ENCODE data around the gene BACH2.
"Not testable (repeated sequence)": the region's sequence is repeated elsewhere in the genome, so short reads cannot be mapped to it uniquely, and the experiment has no call there.

The BACH2 gene

GRCh38 chr6:90123831-90124230, 172.8 kb downstream of the BACH2 start:
- no peak for TF ChIP-seq CTCF (IDR thresholded peaks at IDR 0.05; ENCODE audit: extremely low read depth, insufficient read depth, missing control alignments)
- in situ Hi-C loops (cut with MboI; ENCODE audit: low pct_unique_long_range_greater_than_20kb, low sequenced_read_pairs, unreplicated experiment) = no loop called here
- DNase-seq (ENCODE audit: low spot score) = no peak

DNA sequence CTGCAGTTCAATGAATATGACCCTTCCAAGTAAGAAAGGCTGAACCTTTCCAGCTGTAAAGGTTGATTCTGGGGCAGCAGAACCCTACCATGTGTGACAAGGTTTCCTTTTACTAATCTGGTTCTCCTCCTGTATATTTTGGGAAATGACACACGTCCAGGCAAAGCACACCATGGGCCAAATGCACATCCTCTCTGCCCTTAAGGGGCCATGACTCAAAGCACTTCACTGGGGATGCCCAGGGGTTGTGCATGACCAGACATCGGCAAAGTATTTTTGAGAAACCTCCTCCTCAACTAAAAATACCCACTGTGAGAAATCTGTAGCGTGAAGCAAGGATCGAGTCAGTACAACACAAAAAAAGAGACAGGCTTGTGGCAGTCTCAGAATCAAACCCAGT, 174.7 kb downstream of the BACH2 start:
- in situ Hi-C loops (cut with MboI; ENCODE audit: low pct_unique_long_range_greater_than_20kb, low sequenced_read_pairs, unreplicated experiment) = no loop called here
- no peak for DNase-seq (ENCODE audit: low spot score)
- TF ChIP-seq CTCF (IDR thresholded peaks at IDR 0.05; ENCODE audit: extremely low read depth, insufficient read depth, missing control alignments) = no peak

- no peak for TF ChIP-seq CTCF (IDR thresholded peaks at IDR 0.05; ENCODE audit: extremely low read depth, insufficient read depth, missing control alignments)
- in situ Hi-C loops (cut with MboI; ENCODE audit: low pct_unique_long_range_greater_than_20kb, low sequenced_read_pairs, unreplicated experiment) = no loop called here
- DNase-seq (ENCODE audit: low spot score) = no peak
Observed at GRCh38 chr6:90120327-90120726, 176.3 kb downstream of the BACH2 start.

DNA sequence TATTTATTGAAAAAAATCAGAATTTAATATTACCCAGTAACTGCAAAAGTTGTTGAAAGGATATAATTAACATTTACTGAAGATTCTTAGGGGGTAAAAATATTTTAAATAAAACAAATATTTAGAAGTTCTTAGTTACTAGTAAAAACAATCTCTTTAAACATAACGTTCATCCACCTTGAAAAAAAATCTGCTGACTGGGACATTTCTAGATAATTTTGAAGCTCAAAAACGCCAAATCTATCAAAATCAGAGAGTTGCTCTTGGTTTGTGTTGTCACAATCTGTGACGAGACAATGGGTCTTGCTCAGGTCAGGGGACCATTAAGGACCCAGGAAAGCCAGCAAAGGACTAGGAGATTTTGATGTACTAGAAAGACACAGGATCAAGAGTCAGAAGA, 177.0 kb downstream of the BACH2 start:
- TF ChIP-seq CTCF (IDR thresholded peaks at IDR 0.05; ENCODE audit: extremely low read depth, insufficient read depth, missing control alignments) = no peak
- in situ Hi-C loops (cut with MboI; ENCODE audit: low pct_unique_long_range_greater_than_20kb, low sequenced_read_pairs, unreplicated experiment) = no loop called here
- DNase-seq (ENCODE audit: low spot score) = no peak

GRCh38 chr6:90118581-90118980, 178.1 kb downstream of the BACH2 start:
- in situ Hi-C loops (cut with MboI; ENCODE audit: low pct_unique_long_range_greater_than_20kb, low sequenced_read_pairs, unreplicated experiment) = no loop called here
- TF ChIP-seq CTCF (IDR thresholded peaks at IDR 0.05; ENCODE audit: extremely low read depth, insufficient read depth, missing control alignments) = no peak
- no peak for DNase-seq (ENCODE audit: low spot score)

DNA sequence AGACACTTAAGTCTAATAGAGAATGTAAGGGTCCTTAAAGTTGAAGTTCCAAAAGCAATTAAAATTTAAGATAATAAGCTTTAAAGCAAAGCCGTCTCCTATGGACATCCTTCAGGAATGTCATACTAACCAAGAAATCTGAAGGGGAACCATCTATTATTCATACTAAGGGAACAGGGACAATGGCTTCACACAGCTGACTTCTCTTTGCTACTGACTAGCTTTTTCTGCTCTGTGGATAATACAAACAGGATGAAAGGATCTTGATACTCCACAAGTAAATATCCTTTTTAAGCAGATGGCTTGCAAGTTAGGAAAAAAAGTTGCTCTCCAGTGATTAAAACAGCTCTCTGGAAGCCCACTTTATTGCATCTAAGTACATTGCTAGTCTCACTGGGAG, 178.6 kb downstream of the BACH2 start:
- no peak for DNase-seq (ENCODE audit: low spot score)
- in situ Hi-C loops (cut with MboI; ENCODE audit: low pct_unique_long_range_greater_than_20kb, low sequenced_read_pairs, unreplicated experiment) = no loop called here
- TF ChIP-seq CTCF (IDR thresholded peaks at IDR 0.05; ENCODE audit: extremely low read depth, insufficient read depth, missing control alignments) = no peak

- in situ Hi-C loops (cut with MboI; ENCODE audit: low pct_unique_long_range_greater_than_20kb, low sequenced_read_pairs, unreplicated experiment); DNase-seq (ENCODE audit: low spot score): not testable (repeated sequence)
Observed at GRCh38 chr6:90116126-90116525, 180.5 kb downstream of the BACH2 start.

Measured in GM13977 (cell line).